HG02759 (cell line): Measurements from ENCODE around the gene SEPTIN12.
A peak's percentile ranks its signal among the peaks of the same experiment; 100 is the strongest.

Experiments
- ATAC-seq: cut with Tn5 transposase; IDR thresholded peaks from one replicate; pipeline ENCODE4 v1.9.1; 2021; ENCODE audit warnings: mild to moderate bottlenecking, moderate library complexity; ENCODE audit not compliant: unreplicated experiment

The SEPTIN12 gene

GRCh38 chr16:4803401-4803844, 15.3 kb upstream of the SEPTIN12 start:
- ATAC-seq, result no peak

GRCh38 chr16:4802659-4803287, 14.6 kb upstream of the SEPTIN12 start:
- ATAC-seq, result peak; percentile 94

- peak; percentile 63 for ATAC-seq
Measured at GRCh38 chr16:4801962-4802658, 14.0 kb upstream of the SEPTIN12 start, which contains the start of gene ROGDI. TSS of gene ROGDI (minus strand) at chr16:4802633. CDS start at chr16:4802571, 62 bp downstream.

GRCh38 chr16:4801051-4801961, 13.2 kb upstream of the SEPTIN12 start:
- no peak for ATAC-seq

- no peak for ATAC-seq
Measured at GRCh38 chr16:4800290-4801041, 12.3 kb upstream of the SEPTIN12 start.

- ATAC-seq, result no peak
Measured at GRCh38 chr16:4799171-4799855, 11.2 kb upstream of the SEPTIN12 start.

- ATAC-seq, result no peak
Measured at GRCh38 chr16:4798456-4798855, 10.3 kb upstream of the SEPTIN12 start.

GRCh38 chr16:4797805-4798252, 9.7 kb upstream of the SEPTIN12 start:
- no peak for ATAC-seq

GRCh38 chr16:4796982-4797804, 9.0 kb upstream of the SEPTIN12 start:
- no peak for ATAC-seq

- no peak for ATAC-seq
Measured at GRCh38 chr16:4795828-4796572, 7.9 kb upstream of the SEPTIN12 start.

GRCh38 chr16:4795181-4795827, 7.2 kb upstream of the SEPTIN12 start, which contains the start of gene SMIM22:
TSS of gene SMIM22 (plus strand) at chr16:4795369. CDS start at chr16:4795735, 366 bp downstream.
- no peak for ATAC-seq

GRCh38 chr16:4792951-4793513, 4.9 kb upstream of the SEPTIN12 start:
- ATAC-seq, result no peak

GRCh38 chr16:4790871-4791270, 2.7 kb upstream of the SEPTIN12 start:
- ATAC-seq, result no peak

GRCh38 chr16:4790261-4790660, 2.1 kb upstream of the SEPTIN12 start:
- no peak for ATAC-seq

- no peak for ATAC-seq
Measured at GRCh38 chr16:4788910-4789309, 765 bp upstream of the SEPTIN12 start.

- no peak for ATAC-seq
Measured at GRCh38 chr16:4788489-4788889, 344 bp upstream of the SEPTIN12 start.

- no peak for ATAC-seq
Measured at GRCh38 chr16:4787068-4787467, 1.1 kb downstream of the SEPTIN12 start.
